SU-DHL-6 (cell line): ENCODE data around the gene CDPF1.

Experiments
- H2AFZ ChIP-seq: fragments of 200-600 bp; sonication (generic); 2 replicates; pipeline ENCODE4 v1.6.1; 2014; ENCODE audit warnings: low read depth, mild to moderate bottlenecking, moderate library complexity, mixed read lengths, antibody characterized with exemption, low read length; ENCODE audit not compliant: severe bottlenecking
- H3F3A ChIP-seq: fragments of 200-600 bp; shearing (Covaris generic); 2 replicates; pipeline ENCODE4 v1.6.0; 2016; ENCODE audit warnings: antibody characterized with exemption, mild to moderate bottlenecking; ENCODE audit not compliant: insufficient read depth
- H3K27ac ChIP-seq: fragments of 200-600 bp; sonication (generic); 2 replicates; pipeline ENCODE4 v1.5.1; 2016; ENCODE audit warnings: low read depth, mild to moderate bottlenecking, low read length, moderate library complexity, mixed read lengths
- H3K27me3 ChIP-seq: fragments of 200-600 bp; sonication (generic), shearing (Covaris generic); 2 replicates; pipeline ENCODE4 v1.6.0; 2014; ENCODE audit warnings: mild to moderate bottlenecking, low read length
- H3K36me3 ChIP-seq: fragments of 200-600 bp; sonication (generic); 2 replicates; pipeline ENCODE4 v1.6.1; 2014; ENCODE audit warnings: mild to moderate bottlenecking, low read length, mixed read lengths
- H3K4me2 ChIP-seq: fragments of 300-600, 200-600 bp; shearing (Covaris generic), sonication (generic); 2 replicates; pipeline ENCODE4 v1.6.0; 2014; ENCODE audit warnings: low read length, low read depth, mild to moderate bottlenecking; ENCODE audit not compliant: poor library complexity, severe bottlenecking
- H3K4me3 ChIP-seq: fragments of 200-600 bp; sonication (generic); 2 replicates; pipeline ENCODE4 v1.5.1; 2014; ENCODE audit warnings: antibody characterized with exemption, low read length, mild to moderate bottlenecking, mixed read lengths; ENCODE audit not compliant: insufficient read depth, poor library complexity, severe bottlenecking
- H3K79me2 ChIP-seq: fragments of 200-600 bp; sonication (generic); 2 replicates; pipeline ENCODE4 v1.6.1; 2014; ENCODE audit warnings: mild to moderate bottlenecking, low read length, moderate library complexity; ENCODE audit not compliant: insufficient read depth
- H3K9ac ChIP-seq: fragments of 200-600 bp; sonication (generic); 2 replicates; pipeline ENCODE4 v1.7.0; 2014; ENCODE audit warnings: mild to moderate bottlenecking, low read length
- H3K9me2 ChIP-seq: fragments of 200-600 bp; sonication (generic); replicated peaks from 2 replicates; pipeline ENCODE4 v1.6.1; 2014; ENCODE audit warnings: low read length; ENCODE audit not compliant: insufficient read depth
- H3K9me3 ChIP-seq: fragments of 200-600 bp; sonication (generic); 2 replicates; pipeline ENCODE4 v1.6.1; 2014; ENCODE audit warnings: low read length, mixed read lengths; ENCODE audit not compliant: insufficient read depth
- H4K20me1 ChIP-seq: fragments of 200-600 bp; sonication (generic); 2 replicates; pipeline ENCODE4 v1.6.1; 2014; ENCODE audit warnings: low read depth, mild to moderate bottlenecking, antibody characterized with exemption, low read length, moderate library complexity, mixed read lengths
- EZH2phosphoT487 ChIP-seq: fragments of 200-600 bp; sonication (generic), shearing (Covaris generic); conservative IDR thresholded peaks from 2 replicates; pipeline ENCODE4 v1.6.1; 2018; ENCODE audit warnings: mild to moderate bottlenecking, antibody characterized with exemption, low read length, moderate library complexity, mixed read lengths
- TF ChIP-seq, protein P1 (sequence below): fragments of 200-600 bp; sonication (generic); IDR thresholded peaks from one replicate; pipeline ENCODE4 v1.5.1; 2017; ENCODE audit warnings: antibody characterized with exemption, mild to moderate bottlenecking, low read length, moderate library complexity; ENCODE audit not compliant: insufficient read depth, poor library complexity, severe bottlenecking

The CDPF1 gene

GRCh38 chr22:46209262-46209661 lies 40.8 kb downstream of the CDPF1 start:
- Histone ChIP-seq H3K36me3 (no peaks in the 10 kb centered on the region), H2AFZ (no peak overlapping the region), H3K79me2 (no peaks in the 10 kb centered on the region), H3K9ac (no peak overlapping the region), H3K4me3 (no peak overlapping the region), H4K20me1 (no peaks in the 10 kb centered on the region), H3K9me2 (no peaks in the 10 kb centered on the region), H3F3A (no peaks in the 10 kb centered on the region), H3K4me2 (no peak overlapping the region), H3K9me3 (no peaks in the 10 kb centered on the region), H3K27me3 (no peaks in the 10 kb centered on the region), H3K27ac (no peak overlapping the region)
- no peak for TF ChIP-seq EZH2phosphoT487
- TF ChIP-seq, protein P1, sequence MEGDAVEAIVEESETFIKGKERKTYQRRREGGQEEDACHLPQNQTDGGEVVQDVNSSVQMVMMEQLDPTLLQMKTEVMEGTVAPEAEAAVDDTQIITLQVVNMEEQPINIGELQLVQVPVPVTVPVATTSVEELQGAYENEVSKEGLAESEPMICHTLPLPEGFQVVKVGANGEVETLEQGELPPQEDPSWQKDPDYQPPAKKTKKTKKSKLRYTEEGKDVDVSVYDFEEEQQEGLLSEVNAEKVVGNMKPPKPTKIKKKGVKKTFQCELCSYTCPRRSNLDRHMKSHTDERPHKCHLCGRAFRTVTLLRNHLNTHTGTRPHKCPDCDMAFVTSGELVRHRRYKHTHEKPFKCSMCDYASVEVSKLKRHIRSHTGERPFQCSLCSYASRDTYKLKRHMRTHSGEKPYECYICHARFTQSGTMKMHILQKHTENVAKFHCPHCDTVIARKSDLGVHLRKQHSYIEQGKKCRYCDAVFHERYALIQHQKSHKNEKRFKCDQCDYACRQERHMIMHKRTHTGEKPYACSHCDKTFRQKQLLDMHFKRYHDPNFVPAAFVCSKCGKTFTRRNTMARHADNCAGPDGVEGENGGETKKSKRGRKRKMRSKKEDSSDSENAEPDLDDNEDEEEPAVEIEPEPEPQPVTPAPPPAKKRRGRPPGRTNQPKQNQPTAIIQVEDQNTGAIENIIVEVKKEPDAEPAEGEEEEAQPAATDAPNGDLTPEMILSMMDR, result no peak

DNA sequence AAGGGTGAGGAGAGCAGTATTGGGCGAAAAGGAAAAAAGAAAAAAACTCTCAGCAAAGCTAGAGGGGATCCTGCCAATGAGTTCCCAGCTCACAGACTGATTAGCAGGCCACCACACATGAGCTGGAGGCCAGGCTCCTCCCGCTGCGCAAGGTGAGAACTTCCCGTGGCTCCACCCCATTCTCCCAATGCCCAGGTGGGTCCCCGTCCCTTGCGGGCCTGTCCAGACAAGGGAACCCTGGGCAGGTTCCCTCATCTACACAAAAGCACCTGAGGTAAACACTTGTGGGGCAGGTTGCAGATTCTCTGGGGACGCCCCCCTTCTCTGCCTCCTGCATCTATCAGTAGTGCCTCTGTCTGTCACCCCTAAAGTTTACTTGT lies 46.5 kb downstream of the CDPF1 start:
- Histone ChIP-seq H3F3A (no peaks in the 10 kb centered on the region), H3K27me3 (no peaks in the 10 kb centered on the region), H3K27ac (no peak overlapping the region)

DNA sequence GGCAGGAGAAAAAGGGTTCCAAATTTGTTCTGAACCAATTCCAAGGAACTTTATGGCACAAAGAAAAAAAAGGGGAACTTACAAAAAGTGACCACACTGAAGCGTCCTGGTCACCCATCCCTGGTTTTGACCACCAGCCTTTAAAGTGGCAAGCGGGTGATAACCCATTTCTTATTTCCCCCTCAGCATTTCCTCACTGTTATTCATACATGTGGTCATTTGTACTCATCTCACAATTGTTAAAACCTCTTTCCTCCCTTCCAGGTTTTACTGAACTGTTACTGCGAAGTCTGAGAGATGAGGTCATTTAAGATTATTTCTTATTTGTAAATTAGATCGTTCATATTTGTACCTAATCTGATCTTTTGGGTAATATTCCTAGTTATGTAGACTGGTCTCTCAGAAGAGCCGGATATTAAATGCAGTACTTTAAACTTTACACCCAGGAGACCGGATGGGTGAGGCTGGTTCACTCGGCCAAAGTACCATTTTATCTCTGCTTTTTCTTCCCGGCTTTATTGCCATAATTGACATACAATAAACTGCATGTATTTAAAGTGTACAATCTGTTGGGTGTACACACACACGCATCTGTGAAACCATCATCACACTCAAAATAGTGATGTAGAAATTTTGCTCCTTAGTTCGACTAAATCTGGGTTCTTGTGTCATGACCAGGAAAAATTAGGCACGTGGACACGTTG lies 47.0 kb downstream of the CDPF1 start:
- H3K79me2 ChIP-seq, result no peaks in the 10 kb centered on the region
- H4K20me1 ChIP-seq, result no peaks in the 10 kb centered on the region
- H3F3A ChIP-seq, result no peaks in the 10 kb centered on the region
- no peak overlapping the region for H3K4me2 ChIP-seq
- TF ChIP-seq EZH2phosphoT487, result no peak
- TF ChIP-seq, protein P1, result no peak
- no peak overlapping the region for H3K27ac ChIP-seq
- no peaks in the 10 kb centered on the region for H3K9me3 ChIP-seq
- no peaks in the 10 kb centered on the region for H3K36me3 ChIP-seq
- no peak overlapping the region for H3K4me3 ChIP-seq
- no peak overlapping the region for H3K9ac ChIP-seq
- no peaks in the 10 kb centered on the region for H3K9me2 ChIP-seq
- no peaks in the 10 kb centered on the region for H3K27me3 ChIP-seq
- no peak overlapping the region for H2AFZ ChIP-seq

More for the DNA sequence above, 46.5 kb downstream of the CDPF1 start:
- no peak for TF ChIP-seq EZH2phosphoT487
- TF ChIP-seq, protein P1, result no peak
- H4K20me1 ChIP-seq, result no peaks in the 10 kb centered on the region
- no peak overlapping the region for H3K4me3 ChIP-seq
- no peak overlapping the region for H2AFZ ChIP-seq
- H3K4me2 ChIP-seq, result no peak overlapping the region
- no peaks in the 10 kb centered on the region for H3K9me3 ChIP-seq
- no peaks in the 10 kb centered on the region for H3K79me2 ChIP-seq
- no peaks in the 10 kb centered on the region for H3K9me2 ChIP-seq
- no peak overlapping the region for H3K9ac ChIP-seq
- H3K36me3 ChIP-seq, result no peaks in the 10 kb centered on the region
